Measurements from ENCODE around the gene GBF1. TPM values are rescaled to one million over a fixed set of nuclear protein-coding genes. Genes with fewer than 3 reads are reported as not detected.

Gene GBF1
- total RNA-seq, 1 experiment from 2014 or later: 23.7 TPM

GRCh38 chr10:102225646-102226541 is 19.4 kb upstream of the GBF1 start, which contains the start of gene ELOVL3:
Gene ELOVL3 (plus strand): TSS chr10:102226299. CDS start chr10:102226549, 250 bp downstream.
- no peak within 1 kb of the TSS for H2BK120ac ChIP-seq (ENCODE audit: low read depth, low read length, poor library complexity, severe bottlenecking)
- Mint-ChIP-seq H3K27me3 (ENCODE audit: low read depth) (peaks cover 94% of the 10 kb centered on the region), H3K4me3 (peak within 1 kb of the TSS; percentile 43 to 72; a peak in 4 of 5 replicates), H3K4me1 (peaks cover 7 to 8% of the 10 kb centered on the region in 2 experiments), H3K36me3 (ENCODE audit: insufficient read depth in 1 of 3, low read depth in 3 of 3) (no peaks in the 10 kb centered on the region; a peak in 1 of 7 replicates), H3K9me3 (peaks cover 0 to 6% of the 10 kb centered on the region in 2 experiments; a peak in 1 of 5 replicates), H3K27ac (no peak within 1 kb of the TSS)
- H3K4me2 ChIP-seq (ENCODE audit: insufficient read depth, insufficient read length, low read length): peak within 1 kb of the TSS; percentile 59
- WGBS (ENCODE audit: extremely low coverage, insufficient read length, low lambda C conversion rate): no CpG with 5 or more reads among the region's 47 CpGs
- H3K14ac ChIP-seq (ENCODE audit: insufficient read depth, low read length): no peak within 1 kb of the TSS
- no peaks in the 10 kb centered on the region for H3K79me1 ChIP-seq (ENCODE audit: insufficient read depth, low read depth, low read length, poor library complexity, severe bottlenecking)
- no peak within 1 kb of the TSS for H3K4ac ChIP-seq (ENCODE audit: low read depth, low read length)
- no peaks in the 10 kb centered on the region for H3K4me1 ChIP-seq (ENCODE audit: insufficient read depth, low read length)
- H2BK15ac ChIP-seq (ENCODE audit: low read depth, low read length): no peak within 1 kb of the TSS
- no peak within 1 kb of the TSS for H4K5ac ChIP-seq (ENCODE audit: insufficient read length, low read depth, low read length)
- H4K91ac ChIP-seq (ENCODE audit: insufficient read length, low read depth, low read length): no peak within 1 kb of the TSS
- DNase-seq: peak; percentile 98
- H2AK5ac ChIP-seq (ENCODE audit: insufficient read length, low read length): no peak within 1 kb of the TSS
- H4K20me1 ChIP-seq (ENCODE audit: control insufficient read depth, insufficient read depth, insufficient read length): no peaks in the 10 kb centered on the region
- peak within 1 kb of the TSS; percentile 37 for H3K9ac ChIP-seq (ENCODE audit: extremely low read depth, insufficient read length, low read length)
- H2BK5ac ChIP-seq (ENCODE audit: insufficient read length, low read length): no peak within 1 kb of the TSS
- no peak within 1 kb of the TSS for H3K23ac ChIP-seq (ENCODE audit: insufficient read length, low read depth, low read length)
- no peak within 1 kb of the TSS for H3T11ph ChIP-seq (ENCODE audit: low read length)
- H4K8ac ChIP-seq (replicated peaks; ENCODE audit: insufficient read length, low read depth, low read length): no peak within 1 kb of the TSS
- H3K79me2 ChIP-seq (ENCODE audit: insufficient read depth, low read length): no peaks in the 10 kb centered on the region
- no peaks in the 10 kb centered on the region for H3K9me3 ChIP-seq (ENCODE audit: control insufficient read depth, low read depth, low read length)
- H2BK12ac ChIP-seq (ENCODE audit: insufficient read length, low read depth, low read length): no peak within 1 kb of the TSS
- no peak for TF ChIP-seq CTCF (conservative IDR thresholded peaks at IDR 0.05)
- no peak within 1 kb of the TSS for H3K27ac ChIP-seq (ENCODE audit: insufficient read length, low read depth, low read length)
- peak within 1 kb of the TSS; percentile 46 for H2AFZ ChIP-seq (ENCODE audit: low read length)
- peaks cover 37% of the 10 kb centered on the region for H3K27me3 ChIP-seq (ENCODE audit: insufficient read depth, low read length)
- peak within 1 kb of the TSS; percentile 51 for H3K18ac ChIP-seq (ENCODE audit: insufficient read length, low read depth, low read length)
- no peak within 1 kb of the TSS for H3K56ac ChIP-seq (ENCODE audit: insufficient read length, low read depth, low read length)
- H2BK20ac ChIP-seq (ENCODE audit: low read depth, low read length, poor library complexity, severe bottlenecking): no peak within 1 kb of the TSS
- peaks cover 10% of the 10 kb centered on the region for H3K23me2 ChIP-seq (ENCODE audit: insufficient read length, low read depth, low read length, poor library complexity, severe bottlenecking)
